HG03457 (cell line): ENCODE measurements around the gene ATP5ME.
"Not testable (repeated sequence)": the region's sequence is repeated elsewhere in the genome, so short reads cannot be mapped to it uniquely, and the experiment has no call there.

Experiments used
- ATAC-seq: cut with Tn5 transposase; IDR thresholded peaks from one replicate; pipeline ENCODE4 v1.9.1; 2021; ENCODE audit warnings: moderate number of reproducible peaks; ENCODE audit not compliant: unreplicated experiment

The ATP5ME gene

DNA sequence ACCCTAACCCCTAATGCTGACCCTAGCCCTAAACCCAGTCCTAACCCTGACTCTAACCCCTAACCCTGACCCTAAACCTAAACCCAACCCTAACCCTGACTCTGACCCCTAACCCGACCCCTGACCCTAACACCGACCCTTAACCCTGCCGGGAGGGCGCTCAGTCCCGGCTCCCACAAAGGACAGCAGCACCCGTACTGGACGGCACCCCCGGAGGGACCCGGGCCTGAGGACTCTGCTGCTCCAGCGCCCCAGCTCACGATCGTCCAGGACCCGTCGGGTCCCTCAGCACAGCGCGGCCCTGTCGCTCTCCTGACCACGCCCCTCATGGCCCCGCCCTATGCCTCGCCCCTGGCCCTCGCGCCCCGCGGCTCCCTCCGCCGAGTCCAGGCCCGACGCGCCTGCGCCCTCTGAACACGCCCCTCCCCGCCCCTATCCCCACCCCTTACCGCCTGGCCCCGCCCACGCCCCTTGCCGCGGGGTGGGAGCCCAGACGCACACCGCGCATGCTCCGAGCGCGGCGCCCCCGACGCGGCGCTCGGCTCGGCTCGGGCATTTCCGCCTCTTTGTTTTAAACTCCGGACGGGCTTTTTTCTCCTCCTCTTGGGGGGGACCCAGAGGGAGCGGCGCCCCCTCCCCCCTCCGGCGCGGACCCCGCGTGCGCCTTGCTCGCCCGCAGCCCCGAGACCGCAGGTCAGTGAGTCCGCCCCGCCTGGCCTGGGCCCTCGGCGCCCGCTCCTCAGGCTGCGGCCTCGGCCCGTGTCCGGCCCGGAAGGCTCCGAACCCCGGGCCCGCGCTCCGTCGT is 31.4 kb upstream of the ATP5ME start, which contains the start of gene PCGF3:
Gene PCGF3 (plus strand): TSS at position 555 of the 805 bp plus-strand sequence. CDS start 27,849 bp downstream, outside the sequence.
- peak; percentile 80 for ATAC-seq

DNA sequence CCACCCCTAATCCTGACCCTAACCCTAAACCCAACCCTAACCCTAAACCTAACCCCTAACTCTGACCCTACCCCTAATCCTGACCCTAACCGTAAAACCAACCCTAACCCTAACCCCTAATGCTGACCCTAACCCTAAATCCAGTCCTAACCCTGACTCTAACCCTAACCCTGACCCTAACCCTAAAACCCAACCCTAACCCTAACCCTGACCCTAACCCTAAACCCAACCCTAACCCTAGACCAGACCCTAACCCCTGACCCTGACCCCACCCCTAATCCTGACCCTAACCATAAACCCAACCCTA is 30.8 kb upstream of the ATP5ME start:
- ATAC-seq: no peak

DNA sequence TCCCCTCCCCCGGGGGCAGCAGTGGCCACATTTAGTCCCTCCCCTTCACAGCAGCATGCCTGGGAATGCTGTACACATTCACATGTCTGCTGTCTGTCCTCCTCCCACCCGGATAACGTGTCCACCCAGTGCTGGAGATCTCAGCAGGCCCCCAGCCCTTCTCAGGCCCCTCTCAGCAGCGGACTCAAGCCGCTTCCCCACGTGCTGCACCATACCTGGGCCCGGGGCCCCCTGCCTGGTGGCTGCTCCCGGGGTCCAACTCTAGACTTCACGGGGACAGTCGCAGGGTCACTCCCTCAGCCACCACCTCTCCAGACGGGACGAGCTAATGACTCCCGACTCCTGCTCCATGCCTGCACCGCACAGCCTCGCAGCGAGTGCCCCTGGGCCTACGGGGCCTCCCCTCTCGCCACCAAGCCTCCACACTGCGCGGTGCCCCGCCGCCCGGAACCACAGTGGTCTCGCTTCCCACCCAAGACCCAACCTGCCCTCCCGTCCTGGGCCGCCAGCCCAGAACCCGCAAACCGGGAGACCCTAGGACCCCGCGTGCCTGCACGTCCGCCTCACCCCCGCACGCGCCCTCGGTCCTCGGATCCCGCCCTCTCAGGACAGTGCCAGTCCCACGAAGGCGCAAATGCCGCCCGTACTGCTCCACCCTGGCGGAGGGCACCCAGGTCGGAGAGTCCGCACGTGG is 30.3 kb upstream of the ATP5ME start:
- ATAC-seq: no peak

DNA sequence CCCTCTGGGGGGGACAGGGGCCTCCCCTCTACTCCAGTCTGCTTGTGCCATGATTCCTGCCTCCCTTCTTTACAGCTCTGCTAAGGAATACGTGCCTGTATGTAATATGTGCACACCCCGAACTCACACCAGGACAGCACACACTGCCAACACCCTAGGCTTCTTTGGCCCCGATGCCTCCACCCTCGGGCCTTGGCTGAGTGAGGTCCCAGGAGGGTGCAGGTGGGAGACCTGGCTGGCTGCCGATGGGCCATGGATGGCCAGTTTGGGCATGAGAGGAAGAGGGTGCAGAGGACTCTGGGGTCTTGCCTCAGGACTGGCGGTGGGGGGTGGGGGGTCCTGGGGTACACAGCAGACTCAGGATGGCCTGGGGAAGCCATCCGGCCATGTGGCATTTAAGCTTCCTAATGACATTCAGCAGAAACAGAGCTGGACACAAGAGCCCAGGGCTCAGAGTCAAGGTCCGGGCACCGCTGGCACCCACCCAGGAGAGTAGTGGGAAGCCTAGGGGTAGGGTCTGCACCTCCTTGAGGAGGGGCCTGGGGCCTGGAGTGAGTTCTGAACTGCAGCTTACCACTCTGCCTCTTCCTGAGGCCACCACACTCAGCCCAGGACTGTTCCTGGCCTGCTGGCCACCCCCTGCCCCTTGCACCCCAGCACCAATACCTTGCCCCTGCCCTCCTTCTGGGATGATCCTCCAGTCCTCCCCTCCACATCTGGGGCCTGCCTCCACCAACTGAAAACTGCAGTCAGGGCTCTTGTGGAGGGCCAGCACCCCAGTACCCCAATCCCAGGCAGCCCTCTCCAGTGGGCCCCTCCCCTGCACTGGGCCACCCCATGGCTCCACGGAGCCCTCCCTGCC is 29.5 kb upstream of the ATP5ME start:
- ATAC-seq: no peak

DNA sequence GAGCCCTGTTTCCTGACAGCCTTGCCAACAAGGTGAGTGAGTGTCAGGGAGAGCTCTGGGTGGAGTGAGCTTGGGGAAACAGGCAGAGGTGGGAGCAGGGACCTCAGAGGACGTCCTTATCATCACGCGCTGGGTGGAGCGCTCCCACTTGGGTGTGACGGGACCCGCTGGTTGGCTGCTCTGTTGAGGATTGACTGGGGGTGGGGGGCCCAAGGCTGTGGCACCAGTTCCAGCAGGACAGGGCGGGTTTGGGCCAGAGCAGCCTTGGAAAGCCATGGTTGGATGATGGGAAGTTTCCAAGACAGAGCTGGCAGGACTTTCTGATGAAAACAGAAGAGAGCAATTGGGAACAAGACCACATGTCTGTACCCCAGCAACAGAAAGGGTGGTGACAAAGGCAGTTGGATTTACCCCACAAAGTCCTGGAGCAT is 28.6 kb upstream of the ATP5ME start:
- ATAC-seq: no peak

DNA sequence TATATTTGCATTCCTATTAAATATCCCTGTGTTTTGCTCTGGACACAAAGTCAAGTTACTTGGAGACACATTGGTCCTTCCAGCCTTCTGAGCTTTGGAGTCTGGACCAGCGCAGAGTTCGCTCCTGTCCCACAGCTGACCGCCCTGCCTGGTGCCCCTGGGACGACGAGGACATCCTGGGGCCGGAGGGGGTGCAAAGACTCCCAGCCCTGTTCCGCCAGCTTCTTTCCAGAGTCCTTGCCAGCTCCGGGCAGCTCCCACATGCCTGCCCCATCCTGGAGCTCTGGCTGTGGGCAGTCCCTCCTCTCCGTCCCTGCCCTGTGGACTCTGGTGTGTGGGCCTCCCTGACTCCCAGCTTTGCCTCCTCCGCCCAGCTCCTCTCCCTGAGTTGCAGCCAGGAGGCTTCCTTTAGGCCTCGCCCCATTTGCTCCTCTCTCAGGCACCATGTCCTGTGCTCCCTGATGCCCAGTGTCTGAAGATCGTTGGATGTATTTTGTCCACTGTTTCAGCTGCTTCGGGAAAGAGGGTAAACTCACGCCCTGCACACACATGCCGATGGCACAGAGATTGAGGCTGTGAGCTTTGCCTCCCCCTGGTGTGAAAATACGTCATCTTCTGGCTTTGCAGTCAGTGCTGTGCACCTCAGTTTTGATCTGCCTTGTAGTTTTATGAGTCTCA is 26.6 kb upstream of the ATP5ME start:
- no peak for ATAC-seq

DNA sequence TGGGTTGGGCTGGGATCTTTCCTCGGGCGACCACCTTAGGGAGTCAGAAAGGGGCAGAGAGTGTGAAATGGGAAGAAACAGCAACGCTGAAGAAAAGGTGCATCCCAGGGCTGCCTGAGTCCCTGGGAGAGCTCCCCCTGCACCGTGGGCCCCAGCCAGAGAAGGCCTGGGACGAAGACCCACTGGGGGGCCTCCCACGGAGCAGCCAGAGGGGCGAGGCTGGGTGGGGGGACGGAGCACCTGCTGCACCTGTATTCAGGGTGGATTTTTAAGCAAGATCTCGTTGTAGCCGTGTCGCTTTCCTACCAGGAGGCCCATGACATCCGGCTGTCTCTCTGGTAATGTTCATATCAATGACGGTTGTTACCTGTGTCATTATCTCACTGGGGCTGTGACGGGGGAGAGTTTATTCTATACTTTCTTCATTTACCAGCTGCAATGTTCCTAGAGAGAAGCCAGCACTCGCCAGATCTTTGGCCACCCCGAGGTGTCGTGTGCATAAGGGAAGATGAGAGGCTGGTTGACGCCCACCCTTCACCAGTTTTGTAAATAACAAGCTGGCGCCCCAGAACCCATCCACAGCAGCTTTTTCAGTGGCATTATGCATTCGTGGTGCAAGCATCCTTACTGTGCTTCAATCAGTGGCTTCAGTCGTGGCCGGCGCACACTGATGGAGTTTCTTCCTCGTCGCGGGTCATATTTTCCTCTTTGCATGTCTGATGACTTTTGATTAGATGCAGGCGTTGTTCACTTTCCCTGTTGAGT is 25.9 kb upstream of the ATP5ME start:
- no peak for ATAC-seq

DNA sequence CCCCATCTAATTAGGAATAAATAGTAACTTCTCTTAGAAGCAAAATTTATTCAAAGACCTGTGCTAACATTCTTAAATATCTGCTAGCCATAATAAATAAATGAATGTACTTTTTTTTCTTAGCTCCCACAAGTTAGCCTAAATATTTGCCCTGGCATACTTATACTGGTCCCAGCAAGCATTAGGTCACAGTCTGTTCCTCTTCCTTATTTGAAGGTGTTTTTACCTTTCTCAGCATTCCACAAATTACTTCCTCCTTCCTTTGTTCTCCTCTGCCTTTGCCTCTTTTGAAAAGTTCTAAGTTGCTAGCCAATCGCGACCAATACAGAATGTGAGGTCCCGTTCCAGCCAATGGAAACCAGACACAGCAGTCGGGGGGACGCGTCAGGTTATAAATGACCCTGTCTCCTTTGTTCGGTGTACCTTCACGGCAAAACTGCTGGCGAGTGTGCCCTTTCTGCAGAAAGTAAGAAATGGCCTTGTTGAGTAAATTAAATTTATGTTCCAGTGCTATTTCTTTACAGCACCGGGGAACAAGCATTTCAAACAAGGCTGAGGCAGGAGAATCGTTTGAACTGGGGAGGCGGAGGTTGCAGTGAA is 20.4 kb upstream of the ATP5ME start:
- ATAC-seq: not testable (repeated sequence)

DNA sequence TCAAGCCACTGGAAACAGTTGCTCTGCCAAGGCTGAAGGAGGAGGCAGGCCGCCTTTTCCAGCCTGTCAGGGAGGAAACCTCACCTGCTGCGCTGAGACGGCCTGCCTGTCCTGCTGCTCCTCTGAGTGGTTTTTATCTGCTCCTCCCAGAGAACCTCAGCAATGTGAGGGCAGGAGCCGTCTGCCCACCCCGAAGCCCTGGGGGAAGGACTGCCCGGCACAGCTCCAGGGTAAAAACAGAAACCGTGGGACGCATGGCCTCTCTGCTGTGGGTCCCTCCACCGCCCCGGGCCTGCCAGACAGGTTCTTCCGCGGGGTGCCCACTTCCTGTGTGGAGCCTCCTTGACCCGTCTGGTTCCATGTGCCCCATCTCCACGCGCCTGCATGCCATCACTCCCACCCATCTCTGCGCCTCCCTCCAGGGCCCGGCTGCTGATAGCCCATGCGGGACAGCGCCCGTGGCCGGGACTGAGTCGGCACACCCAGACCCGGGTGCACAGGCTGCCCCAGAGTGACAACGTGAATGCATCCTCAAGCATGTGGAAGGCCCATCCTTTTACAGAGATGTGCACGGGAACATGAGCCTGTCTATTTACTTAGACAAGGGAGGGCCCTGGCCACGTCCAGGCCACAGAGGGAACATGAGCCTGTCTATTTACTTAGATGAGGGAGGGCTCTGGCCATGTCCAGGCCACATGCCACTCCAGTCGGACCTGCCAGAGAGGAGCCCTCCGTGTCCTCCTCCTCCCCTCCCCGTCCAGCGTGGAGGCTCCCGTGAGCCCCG is 18.9 kb upstream of the ATP5ME start:
- no peak for ATAC-seq

DNA sequence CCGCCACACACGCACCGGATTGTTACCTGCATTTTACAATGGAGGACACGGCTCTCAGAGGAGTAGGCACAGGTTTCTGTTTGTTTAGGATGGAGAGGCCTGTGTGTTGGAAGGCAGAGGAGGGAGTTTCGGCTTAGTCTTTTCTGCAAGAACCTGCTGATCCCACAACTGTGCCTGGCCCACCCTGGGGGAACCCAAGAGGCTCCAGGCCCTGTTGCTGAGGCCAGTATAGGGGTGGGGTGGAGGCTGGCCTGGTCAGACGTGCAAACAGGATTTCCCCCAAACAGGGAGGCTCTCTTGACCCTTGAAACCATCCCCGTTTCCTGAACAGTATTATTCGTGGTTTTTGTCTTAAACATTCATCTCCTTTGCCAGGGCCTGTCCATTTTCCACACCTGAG is 15.6 kb upstream of the ATP5ME start:
- ATAC-seq: no peak

DNA sequence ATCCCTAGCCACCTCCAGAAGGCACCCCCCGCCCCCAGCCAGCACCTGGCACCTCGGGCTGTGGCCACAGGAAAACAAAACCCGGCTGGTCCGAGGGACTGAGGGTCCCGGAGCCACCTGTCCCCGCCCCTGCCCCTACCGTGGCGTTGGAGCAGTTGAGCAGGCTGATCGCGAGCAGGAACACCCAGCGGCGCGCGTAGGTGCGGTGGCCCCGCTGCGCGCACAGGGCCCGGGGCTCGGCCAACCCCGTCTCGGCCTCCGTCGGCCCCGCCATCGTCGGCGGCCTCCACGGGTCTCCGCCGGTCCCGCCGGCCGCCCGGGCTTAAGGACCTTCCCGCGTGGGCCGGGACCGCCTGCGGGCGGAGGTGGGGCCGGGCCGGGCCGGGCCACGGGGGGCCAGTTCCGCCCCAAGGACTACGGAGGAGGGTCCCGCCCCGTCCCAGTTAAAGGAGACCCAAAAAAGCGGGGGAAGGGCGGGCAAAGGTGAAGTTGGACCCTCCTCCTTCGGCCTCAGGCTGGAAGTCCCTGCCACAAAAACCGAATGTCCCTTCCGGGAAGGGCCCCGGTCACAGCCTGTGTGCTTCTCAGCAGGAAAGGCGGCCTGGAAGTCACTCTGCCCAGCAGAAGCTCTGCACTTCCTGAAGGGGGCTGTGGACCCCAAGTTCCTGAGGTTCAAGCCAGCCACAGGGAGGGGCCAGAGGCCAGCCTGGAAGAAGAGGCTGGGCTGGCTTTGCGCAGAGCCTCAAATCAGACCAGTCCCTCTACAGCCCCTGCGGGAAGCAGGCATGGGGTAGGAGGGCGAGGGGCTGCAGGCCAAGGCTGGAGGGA is 15.0 kb upstream of the ATP5ME start, which contains the start of gene SLC49A3:
Gene SLC49A3 (minus strand): TSS at position 298 of the 828 bp plus-strand sequence. CDS start 24 bp downstream, at position 274.
- ATAC-seq: no peak

DNA sequence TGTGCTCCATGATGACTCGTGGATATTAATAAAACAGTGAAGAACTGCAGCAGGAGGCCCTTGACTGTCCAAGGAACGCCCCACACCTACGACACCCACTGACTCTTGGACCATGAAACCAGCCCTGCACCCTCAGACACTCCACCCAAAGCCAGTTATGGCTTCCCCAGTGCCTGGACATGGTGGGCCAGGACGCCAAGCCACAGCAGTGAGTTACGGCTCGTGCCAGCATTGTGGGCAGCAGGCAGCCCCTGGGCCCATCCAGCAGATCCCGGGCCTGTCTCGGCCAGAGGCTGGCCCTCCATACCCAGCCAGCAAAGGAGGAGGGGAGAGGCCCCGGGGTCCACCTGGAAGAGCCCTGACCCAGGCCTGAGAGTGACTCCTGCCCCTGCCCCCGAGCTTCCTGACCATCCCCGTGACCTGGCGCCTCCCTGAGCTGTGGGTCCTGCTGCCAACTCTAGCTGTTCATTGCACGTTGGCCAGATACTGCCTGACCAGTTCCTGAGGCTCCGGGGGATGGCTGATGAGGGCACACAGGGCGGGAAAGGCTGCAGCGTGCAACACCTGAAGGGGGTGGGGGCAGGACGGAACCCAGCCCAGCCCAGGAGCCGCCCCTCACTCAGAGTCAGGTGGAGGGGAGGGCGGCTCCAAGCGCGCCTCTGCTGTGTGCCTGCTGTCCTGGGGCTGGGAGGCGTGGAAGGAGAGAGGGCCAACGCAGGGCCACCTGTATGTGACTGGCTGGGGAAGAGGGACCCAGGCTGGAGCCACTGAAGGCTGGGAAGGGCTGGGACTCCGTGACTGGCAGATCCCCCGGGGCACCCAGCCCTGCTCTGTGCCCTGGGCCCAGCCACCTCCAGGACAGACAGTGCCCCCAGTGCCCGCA is 14.1 kb upstream of the ATP5ME start:
- no peak for ATAC-seq

DNA sequence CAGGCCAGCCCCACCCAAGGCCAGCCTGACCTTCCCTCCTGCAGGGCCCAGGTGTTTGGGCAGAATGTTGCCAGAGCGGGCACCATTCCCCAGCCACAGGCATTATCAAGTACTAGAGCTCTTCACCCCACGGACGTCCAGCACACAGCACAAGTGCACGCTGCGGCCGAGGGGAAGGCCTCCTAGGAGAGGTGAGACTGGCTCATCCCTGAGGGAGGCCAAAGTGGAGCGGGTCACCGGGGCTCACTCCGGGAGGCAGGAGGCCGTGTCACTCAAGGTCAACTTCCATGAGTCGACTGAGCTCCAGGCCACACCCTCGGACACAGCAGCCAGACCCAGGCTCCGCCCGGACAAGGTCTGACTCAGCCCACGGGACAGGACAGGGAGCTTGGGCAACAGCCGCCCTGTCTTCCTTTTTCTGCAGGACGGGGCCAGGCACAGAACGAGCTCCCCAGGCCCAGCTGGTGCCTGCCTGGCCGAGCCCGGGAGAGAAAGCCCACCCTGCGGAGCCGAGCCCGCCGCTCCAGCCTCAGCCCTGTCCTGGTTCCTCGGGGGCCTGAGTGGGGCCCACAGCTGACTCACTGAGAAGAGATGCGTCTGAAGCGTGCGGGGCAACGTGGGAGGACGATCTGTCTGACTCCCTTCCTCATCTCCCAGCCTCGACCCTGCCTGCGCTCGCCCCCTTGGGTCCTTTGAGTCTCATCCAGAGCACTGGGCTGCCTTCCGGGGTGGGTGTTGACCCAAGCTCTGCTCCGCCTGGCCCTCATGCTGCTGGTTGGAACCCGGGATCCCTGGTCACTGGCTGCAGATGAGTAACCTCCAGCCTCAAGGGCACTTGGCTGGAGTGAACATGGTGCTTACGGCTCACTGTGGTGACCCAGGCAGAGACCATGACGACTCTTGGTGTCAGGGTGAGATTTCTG is 13.2 kb upstream of the ATP5ME start:
- no peak for ATAC-seq

DNA sequence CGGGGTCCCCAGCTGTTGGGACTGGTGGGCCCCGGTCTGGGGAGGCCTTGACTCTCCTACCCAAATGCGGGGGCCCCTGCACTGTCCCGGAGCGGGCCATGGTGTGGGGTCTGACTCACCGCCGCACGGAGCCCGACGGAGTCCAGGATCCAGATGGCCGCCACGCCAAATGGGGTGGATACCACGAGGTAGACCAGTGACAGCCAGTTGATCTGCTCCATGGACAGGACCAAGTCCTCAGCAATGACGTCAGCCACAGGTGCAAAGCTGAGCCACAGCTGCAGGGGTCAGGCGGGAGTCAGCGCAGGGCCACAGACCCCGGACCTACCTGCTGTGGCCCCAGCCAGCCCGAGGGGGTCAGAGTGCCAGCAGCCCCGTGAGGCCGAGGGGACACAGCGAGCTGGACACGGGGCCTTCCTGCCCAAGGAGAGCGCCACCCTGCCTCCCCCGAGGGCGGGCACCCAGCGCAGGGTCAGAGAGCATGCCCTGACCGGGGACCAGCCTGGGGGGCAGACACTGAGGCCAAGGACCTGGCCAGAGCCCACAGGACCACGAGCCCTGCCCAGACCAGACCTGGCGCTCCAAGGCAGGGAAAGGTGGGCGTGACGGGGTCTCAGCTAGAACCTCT is 12.5 kb upstream of the ATP5ME start:
- ATAC-seq: no peak

DNA sequence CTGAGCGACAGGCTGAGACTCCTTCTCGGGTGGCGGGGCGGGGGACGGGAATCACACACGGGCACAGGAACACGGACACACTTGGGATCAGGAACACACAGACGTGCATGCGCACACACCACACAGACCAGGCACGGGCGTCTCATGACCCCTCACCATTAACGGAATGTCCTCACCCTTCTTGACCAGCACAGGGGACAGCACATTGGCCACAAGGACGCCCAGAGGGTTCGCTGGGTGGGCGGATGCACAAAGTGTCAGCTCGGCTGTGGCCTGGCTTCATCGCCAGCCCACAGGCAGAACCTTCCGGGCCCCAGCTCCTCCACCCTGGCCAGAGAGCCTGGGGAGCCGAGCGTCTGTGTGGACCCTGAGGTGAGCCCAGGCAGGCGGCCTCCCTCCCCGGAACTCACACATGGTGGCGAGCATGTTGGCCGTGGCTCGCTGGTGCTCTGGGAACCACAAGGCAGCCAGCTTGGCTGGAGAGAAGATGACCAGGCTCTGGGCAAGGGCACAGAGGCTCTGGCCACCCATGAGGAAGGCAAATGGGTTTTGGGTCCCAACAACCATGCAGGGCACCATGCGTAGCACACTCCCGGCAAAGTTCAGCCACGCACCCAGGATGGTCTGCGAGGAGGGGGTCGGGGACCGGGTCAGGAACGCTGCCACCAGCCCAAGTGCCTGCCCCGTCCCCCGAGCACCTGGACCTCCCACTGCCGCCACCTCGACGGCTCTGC is 11.8 kb upstream of the ATP5ME start:
- ATAC-seq: no peak
